ENCODE data around the gene IFI16.

GRCh38 chr1:159011751-159012150 is 2.0 kb downstream of the IFI16 start:
- TF ChIP-seq SP1 (IDR thresholded peaks at IDR 0.05) (no peak), L3MBTL2 (conservative IDR thresholded peaks at IDR 0.05) (no peak)

Measured in HEK293T (cell line).